ENCODE results near the gene HAPLN2. TPM values are rescaled to one million over a fixed set of nuclear protein-coding genes. Genes with fewer than 3 reads are reported as not detected.

HAPLN2 gene
- total and polyA plus RNA-seq, 7 experiments from 2014 or later, result not detected

GRCh38 chr1:156643049-156643777, 24.0 kb downstream of the HAPLN2 start:
- intact Hi-C loops (cut with micrococcal nuclease), result loop anchor here (2.0 kb wide), 1 partner anchor 14 kb away; no protein-coding TSS in a partner anchor
- CTCF ChIA-PET, result interaction anchor here (0.6 to 1.3 kb wide), 4 partner anchors 9 to 258 kb away, joined by 3 to 4 read pairs (median 4); no protein-coding TSS in a partner anchor
- H3K36me3 Mint-ChIP-seq, result no peaks in the 10 kb centered on the region
- ATAC-seq, result no peak
- H3K4me1 Mint-ChIP-seq, result peaks cover 24 to 40% (median 29%) of the 10 kb centered on the region in 7 donors
- peaks cover 0 to 26% of the 10 kb centered on the region in 2 donors for H3K4me1 ChIP-seq (ENCODE audit: control insufficient read depth in 2 of 2, insufficient read depth in 2 of 2, low read length in 2 of 2)
- POLR2A ChIA-PET, result interaction anchor here (0.6 kb wide), 1 partner anchor 1644 kb away, joined by 3 read pairs; no protein-coding TSS in a partner anchor
- peaks cover 18 to 22% of the 10 kb centered on the region in 2 donors for H3K27me3 ChIP-seq (ENCODE audit: control insufficient read depth in 2 of 2, insufficient read depth in 2 of 2, low read length in 2 of 2)
- no peak overlapping the region for H3K4me3 ChIP-seq (ENCODE audit: low read length)
- H3K27ac Mint-ChIP-seq, result peak overlapping the region in 2 of 9 donors; percentile 28 to 48
- DNase-seq, result no peak
- no peaks in the 10 kb centered on the region for H3K36me3 ChIP-seq (ENCODE audit: control insufficient read depth in 2 of 3, insufficient read depth in 3 of 3, low read length in 3 of 3)
- peaks cover 0 to 3% (median 0%) of the 10 kb centered on the region in 11 donors for H3K9me3 Mint-ChIP-seq
- no peaks in the 10 kb centered on the region for H3K9me3 ChIP-seq (ENCODE audit: control insufficient read depth in 2 of 3, low read length in 3 of 3)
- H3K27ac ChIP-seq (ENCODE audit: low read depth, low read length), result no peak overlapping the region
- H3K4me3 Mint-ChIP-seq, result peak overlapping the region; percentile 51 to 82 (median 68)
- peaks cover 82 to 93% (median 86%) of the 10 kb centered on the region in 5 donors for H3K27me3 Mint-ChIP-seq

- intact Hi-C loops (cut with micrococcal nuclease), result loop anchor here (2.0 kb wide), 1 partner anchor 13 kb away; no protein-coding TSS in a partner anchor
- peaks cover 82 to 91% (median 83%) of the 10 kb centered on the region in 5 donors for H3K27me3 Mint-ChIP-seq
- H3K36me3 ChIP-seq (ENCODE audit: control insufficient read depth in 2 of 3, insufficient read depth in 3 of 3, low read length in 3 of 3), result no peaks in the 10 kb centered on the region
- ChIA-PET CTCF (interaction anchor here (0.7 to 1.9 kb wide), 4 partner anchors 12 to 258 kb away, joined by 3 to 7 read pairs (median 4); no protein-coding TSS in a partner anchor), POLR2A (interaction anchor here (0.6 kb wide), 1 partner anchor 1644 kb away, joined by 3 read pairs; no protein-coding TSS in a partner anchor)
- peaks cover 0 to 3% (median 0%) of the 10 kb centered on the region in 11 donors for H3K9me3 Mint-ChIP-seq
- no peaks in the 10 kb centered on the region for H3K36me3 Mint-ChIP-seq
- no peak overlapping the region for H3K4me3 ChIP-seq (ENCODE audit: low read length)
- DNase-seq (peak in 5 of 9 donors; percentile 22 to 52 (median 44)), ATAC-seq (peak; percentile 79)
- H3K9me3 ChIP-seq (ENCODE audit: control insufficient read depth in 2 of 3, low read length in 3 of 3), result no peaks in the 10 kb centered on the region
- H3K4me3 Mint-ChIP-seq, result peak overlapping the region in 2 of 10 donors; percentile 14 to 47
- peaks cover 24 to 40% (median 29%) of the 10 kb centered on the region in 7 donors for H3K4me1 Mint-ChIP-seq
- peaks cover 18 to 22% of the 10 kb centered on the region in 2 donors for H3K27me3 ChIP-seq (ENCODE audit: control insufficient read depth in 2 of 2, insufficient read depth in 2 of 2, low read length in 2 of 2)
- peak overlapping the region in 2 of 9 donors; percentile 1 to 48 for H3K27ac Mint-ChIP-seq
- peaks cover 0 to 26% of the 10 kb centered on the region in 2 donors for H3K4me1 ChIP-seq (ENCODE audit: control insufficient read depth in 2 of 2, insufficient read depth in 2 of 2, low read length in 2 of 2)
- no peak overlapping the region for H3K27ac ChIP-seq (ENCODE audit: low read depth, low read length)
Measured at GRCh38 chr1:156643778-156644092, 24.5 kb downstream of the HAPLN2 start.

GRCh38 chr1:156644146-156644545, 24.9 kb downstream of the HAPLN2 start:
- H3K9me3 Mint-ChIP-seq, result peaks cover 0 to 3% (median 0%) of the 10 kb centered on the region in 11 donors
- Histone ChIP-seq H3K27ac (ENCODE audit: low read depth, low read length) (no peak overlapping the region), H3K4me1 (ENCODE audit: control insufficient read depth in 2 of 2, insufficient read depth in 2 of 2, low read length in 2 of 2) (peaks cover 0 to 26% of the 10 kb centered on the region in 2 donors), H3K4me3 (ENCODE audit: low read length) (no peak overlapping the region), H3K9me3 (ENCODE audit: control insufficient read depth in 2 of 3, low read length in 3 of 3) (no peaks in the 10 kb centered on the region), H3K27me3 (ENCODE audit: control insufficient read depth in 2 of 2, insufficient read depth in 2 of 2, low read length in 2 of 2) (peaks cover 18 to 19% of the 10 kb centered on the region in 2 donors), H3K36me3 (ENCODE audit: control insufficient read depth in 2 of 3, insufficient read depth in 3 of 3, low read length in 3 of 3) (no peaks in the 10 kb centered on the region)
- ChIA-PET POLR2A (interaction anchor here (0.6 kb wide), 1 partner anchor 1645 kb away, joined by 3 read pairs; no protein-coding TSS in a partner anchor), CTCF (interaction anchor here (0.7 to 1.9 kb wide), 4 partner anchors 11 to 37 kb away, joined by 3 to 7 read pairs (median 4); no protein-coding TSS in a partner anchor)
- no peak overlapping the region for H3K4me3 Mint-ChIP-seq
- intact Hi-C loops (cut with micrococcal nuclease), result no loop called here
- H3K4me1 Mint-ChIP-seq, result peaks cover 24 to 40% (median 29%) of the 10 kb centered on the region in 7 donors
- no peak for ATAC-seq
- no peak overlapping the region for H3K27ac Mint-ChIP-seq
- no peaks in the 10 kb centered on the region for H3K36me3 Mint-ChIP-seq
- no peak for DNase-seq
- peaks cover 81 to 91% (median 83%) of the 10 kb centered on the region in 5 donors for H3K27me3 Mint-ChIP-seq

- ChIA-PET CTCF (interaction anchor here (0.8 to 1.9 kb wide), 3 partner anchors 10 to 37 kb away, joined by 3 to 7 read pairs (median 4); no protein-coding TSS in a partner anchor), POLR2A (no interaction called here)
- H3K36me3 ChIP-seq (ENCODE audit: control insufficient read depth in 2 of 3, insufficient read depth in 3 of 3, low read length in 3 of 3), result no peaks in the 10 kb centered on the region
- no peak overlapping the region for H3K4me3 Mint-ChIP-seq
- no peak overlapping the region for H3K4me3 ChIP-seq (ENCODE audit: low read length)
- no peak overlapping the region for H3K27ac ChIP-seq (ENCODE audit: low read depth, low read length)
- H3K4me1 ChIP-seq (ENCODE audit: control insufficient read depth in 2 of 2, insufficient read depth in 2 of 2, low read length in 2 of 2), result peaks cover 0 to 26% of the 10 kb centered on the region in 2 donors
- no peak overlapping the region for H3K27ac Mint-ChIP-seq
- DNase-seq (no peak), ATAC-seq (no peak)
- peaks cover 15 to 18% of the 10 kb centered on the region in 2 donors for H3K27me3 ChIP-seq (ENCODE audit: control insufficient read depth in 2 of 2, insufficient read depth in 2 of 2, low read length in 2 of 2)
- peaks cover 78 to 90% (median 82%) of the 10 kb centered on the region in 5 donors for H3K27me3 Mint-ChIP-seq
- peaks cover 0 to 3% (median 0%) of the 10 kb centered on the region in 11 donors for H3K9me3 Mint-ChIP-seq
- no peaks in the 10 kb centered on the region for H3K9me3 ChIP-seq (ENCODE audit: control insufficient read depth in 2 of 3, low read length in 3 of 3)
- H3K4me1 Mint-ChIP-seq, result peaks cover 24 to 40% (median 29%) of the 10 kb centered on the region in 7 donors
- intact Hi-C loops (cut with micrococcal nuclease), result no loop called here
- H3K36me3 Mint-ChIP-seq, result no peaks in the 10 kb centered on the region
Measured at GRCh38 chr1:156644640-156645039, 25.4 kb downstream of the HAPLN2 start.

- Histone ChIP-seq H3K27ac (ENCODE audit: low read depth, low read length) (no peak overlapping the region), H3K36me3 (ENCODE audit: control insufficient read depth in 2 of 3, insufficient read depth in 3 of 3, low read length in 3 of 3) (no peaks in the 10 kb centered on the region), H3K9me3 (ENCODE audit: control insufficient read depth in 2 of 3, low read length in 3 of 3) (no peaks in the 10 kb centered on the region), H3K27me3 (ENCODE audit: control insufficient read depth in 2 of 2, insufficient read depth in 2 of 2, low read length in 2 of 2) (peaks cover 15 to 18% of the 10 kb centered on the region in 2 donors), H3K4me1 (ENCODE audit: control insufficient read depth in 2 of 2, insufficient read depth in 2 of 2, low read length in 2 of 2) (peaks cover 0 to 26% of the 10 kb centered on the region in 2 donors), H3K4me3 (ENCODE audit: low read length) (no peak overlapping the region)
- ChIA-PET CTCF (interaction anchor here (0.8 to 1.9 kb wide), 3 partner anchors 10 to 14 kb away, joined by 3 to 7 read pairs (median 4); no protein-coding TSS in a partner anchor), POLR2A (no interaction called here)
- ATAC-seq (no peak), DNase-seq (no peak)
- intact Hi-C loops (cut with micrococcal nuclease), result no loop called here
- Mint-ChIP-seq H3K9me3 (peaks cover 0 to 3% (median 0%) of the 10 kb centered on the region in 11 donors), H3K27me3 (peaks cover 78 to 87% (median 80%) of the 10 kb centered on the region in 5 donors), H3K4me3 (no peak overlapping the region), H3K27ac (peak overlapping the region in 1 of 9 donors; percentile 30), H3K4me1 (peaks cover 24 to 40% (median 29%) of the 10 kb centered on the region in 7 donors), H3K36me3 (no peaks in the 10 kb centered on the region)
Measured at GRCh38 chr1:156645056-156645455, 25.8 kb downstream of the HAPLN2 start.

- CTCF ChIA-PET, result interaction anchor here (0.7 to 1.9 kb wide), 3 partner anchors 9 to 14 kb away, joined by 3 to 7 read pairs (median 4); no protein-coding TSS in a partner anchor
- DNase-seq (no peak), ATAC-seq (no peak)
- Histone ChIP-seq H3K4me3 (ENCODE audit: low read length) (no peak overlapping the region), H3K36me3 (ENCODE audit: control insufficient read depth in 2 of 3, insufficient read depth in 3 of 3, low read length in 3 of 3) (no peaks in the 10 kb centered on the region), H3K4me1 (ENCODE audit: control insufficient read depth in 2 of 2, insufficient read depth in 2 of 2, low read length in 2 of 2) (peaks cover 0 to 26% of the 10 kb centered on the region in 2 donors), H3K9me3 (ENCODE audit: control insufficient read depth in 2 of 3, low read length in 3 of 3) (no peaks in the 10 kb centered on the region), H3K27ac (ENCODE audit: low read depth, low read length) (no peak overlapping the region), H3K27me3 (ENCODE audit: control insufficient read depth in 2 of 2, insufficient read depth in 2 of 2, low read length in 2 of 2) (peaks cover 15% of the 10 kb centered on the region in 2 donors)
- H3K4me3 Mint-ChIP-seq, result no peak overlapping the region
- peaks cover 0 to 3% (median 0%) of the 10 kb centered on the region in 11 donors for H3K9me3 Mint-ChIP-seq
- POLR2A ChIA-PET, result interaction anchor here (0.6 kb wide), 1 partner anchor 1323 kb away, joined by 3 read pairs; no protein-coding TSS in a partner anchor
- no peak overlapping the region for H3K27ac Mint-ChIP-seq
- peaks cover 24 to 39% (median 28%) of the 10 kb centered on the region in 7 donors for H3K4me1 Mint-ChIP-seq
- intact Hi-C loops (cut with micrococcal nuclease), result no loop called here
- H3K36me3 Mint-ChIP-seq, result no peaks in the 10 kb centered on the region
- H3K27me3 Mint-ChIP-seq, result peaks cover 76 to 85% (median 80%) of the 10 kb centered on the region in 5 donors
Measured at GRCh38 chr1:156645666-156646065, 26.5 kb downstream of the HAPLN2 start.
